Activated gamma-delta T cell (primary cell): Measurements from ENCODE around the gene IMMP1L.

ENCODE experiments used
- DNase-seq: peaks from one replicate; lab custom pipeline; 2025; lab: John Stamatoyannopoulos, UW

IMMP1L gene

GRCh38 chr11:31474083-31474482, 35.3 kb downstream of the IMMP1L start:
- DNase-seq: no peak

DNA sequence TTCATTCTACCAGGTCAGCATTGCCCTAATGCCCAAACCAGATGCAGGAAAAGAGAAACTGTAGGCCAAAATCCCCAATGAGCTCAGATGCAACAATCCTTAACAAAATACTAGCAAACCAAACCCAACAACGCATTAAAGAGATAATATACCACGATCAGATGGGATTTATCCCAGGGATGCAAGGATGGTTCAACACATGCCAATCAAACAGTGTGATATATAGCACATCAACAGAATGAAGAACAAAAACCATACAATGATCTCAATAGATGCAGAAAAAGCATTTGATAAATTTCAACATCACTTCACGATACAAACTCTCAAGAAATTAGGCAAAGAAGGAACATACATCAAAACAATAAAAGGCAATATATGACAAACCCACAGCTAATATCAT, 45.0 kb downstream of the IMMP1L start:
- DNase-seq: no peak

GRCh38 chr11:31455177-31455576, 54.2 kb downstream of the IMMP1L start:
- DNase-seq: no peak

DNA sequence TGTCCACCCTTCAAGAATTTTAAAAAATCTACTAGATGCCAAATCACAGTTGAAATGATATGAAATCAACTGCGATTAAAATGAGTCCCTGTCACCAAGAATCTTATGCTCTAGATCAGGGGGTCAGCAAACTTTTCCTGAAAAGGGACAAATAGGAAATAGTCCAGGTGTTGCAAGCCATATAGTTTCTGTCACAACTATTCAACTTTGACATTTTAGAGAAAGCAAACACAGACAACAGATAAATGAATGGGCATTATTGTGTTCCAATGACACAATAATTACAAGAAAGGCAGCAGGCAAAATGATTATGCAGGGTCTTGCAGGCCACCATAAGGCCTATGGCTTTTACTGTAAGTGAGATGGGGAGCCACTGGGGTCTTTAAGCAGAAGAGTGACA, 58.6 kb downstream of the IMMP1L start:
- DNase-seq: no peak

GRCh38 chr11:31449040-31449439, 60.4 kb downstream of the IMMP1L start:
- DNase-seq: no peak

- no peak for DNase-seq
Measured at GRCh38 chr11:31445621-31446020, 63.8 kb downstream of the IMMP1L start.

- no peak for DNase-seq
Measured at GRCh38 chr11:31443802-31444201, 65.6 kb downstream of the IMMP1L start.

GRCh38 chr11:31442086-31442485, 67.3 kb downstream of the IMMP1L start:
- DNase-seq: no peak

- no peak for DNase-seq
Measured at GRCh38 chr11:31441296-31441695, 68.1 kb downstream of the IMMP1L start.

GRCh38 chr11:31437742-31438435, 71.5 kb downstream of the IMMP1L start:
- DNase-seq: no peak

GRCh38 chr11:31433851-31434250, 75.6 kb downstream of the IMMP1L start:
- no peak for DNase-seq

DNA sequence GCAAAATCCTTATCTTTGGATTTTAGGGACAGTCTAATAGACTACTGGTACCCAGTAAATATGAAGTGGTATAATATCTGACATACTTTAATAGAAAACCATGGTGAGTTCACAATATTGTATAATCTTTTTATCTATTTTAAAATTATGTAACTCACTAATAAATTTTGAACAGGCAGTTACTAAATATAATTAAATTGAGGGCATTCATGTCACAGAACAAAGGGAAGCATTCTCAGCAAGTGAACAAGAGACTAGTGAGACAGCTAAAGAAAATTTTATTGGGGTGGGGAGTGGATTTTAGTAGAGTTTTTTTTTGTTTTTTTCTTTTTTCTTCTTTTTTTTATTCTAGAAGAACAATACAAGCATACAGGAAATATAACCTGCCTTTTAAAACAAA, 84.8 kb downstream of the IMMP1L start:
- no peak for DNase-seq

GRCh38 chr11:31422703-31423102, 86.7 kb downstream of the IMMP1L start:
- no peak for DNase-seq

DNA sequence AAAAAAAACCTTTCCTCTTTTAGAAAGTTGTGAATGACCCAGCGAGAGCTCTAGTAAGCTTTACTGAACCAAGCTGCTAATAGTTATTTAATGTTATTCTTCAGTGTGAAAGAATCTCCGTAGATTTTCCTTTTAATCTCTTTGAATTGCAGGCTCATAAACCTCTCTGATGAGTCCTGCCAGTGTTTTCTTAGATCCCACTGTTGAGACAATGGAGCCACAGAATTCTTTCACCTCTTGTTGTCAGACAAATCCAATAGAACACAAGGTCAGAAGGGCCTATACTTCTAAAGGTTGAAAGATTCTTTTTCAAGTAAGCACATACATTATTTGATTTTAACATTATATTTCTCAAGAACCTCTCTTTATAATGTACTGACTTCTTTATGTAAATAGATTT, 87.6 kb downstream of the IMMP1L start:
- no peak for DNase-seq

DNA sequence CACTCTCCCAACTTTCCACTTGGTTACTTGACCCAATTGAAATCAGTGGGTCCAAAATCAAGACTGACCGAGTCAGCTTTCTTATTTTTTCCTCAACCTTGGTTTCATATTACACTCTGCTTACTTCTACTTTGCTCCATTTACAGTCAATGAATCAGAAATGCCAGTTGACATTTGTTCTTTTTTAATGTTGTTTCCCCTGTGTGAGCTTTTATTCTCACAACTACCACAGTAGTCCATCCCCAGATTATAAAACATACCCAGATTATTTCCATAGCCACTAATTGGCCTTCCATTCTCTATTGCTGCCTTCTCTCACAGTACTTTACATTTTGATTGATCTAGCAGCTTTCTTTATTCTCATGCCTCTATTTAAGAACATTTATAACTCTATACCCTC, 89.8 kb downstream of the IMMP1L start:
- DNase-seq: no peak

- no peak for DNase-seq
Measured at GRCh38 chr11:31419138-31419537, 90.3 kb downstream of the IMMP1L start.

DNA sequence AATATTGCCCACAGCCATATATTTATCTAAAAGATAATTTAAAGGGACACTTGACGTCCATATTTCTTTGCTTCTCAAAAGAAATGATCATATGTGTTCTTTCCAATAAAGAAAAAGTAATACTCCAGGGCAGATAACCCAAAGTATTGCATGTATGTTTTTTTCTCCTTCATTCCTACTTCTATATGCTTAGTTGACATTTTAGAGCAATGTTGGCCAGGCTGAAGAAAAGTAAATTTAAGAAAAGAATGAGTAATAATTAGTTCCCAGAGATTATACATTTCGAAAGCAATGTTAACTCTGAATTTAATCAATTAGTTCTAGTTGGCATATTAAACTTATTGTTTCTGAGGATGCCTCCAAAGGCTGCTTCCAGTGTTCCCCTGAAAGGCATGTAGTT, 91.6 kb downstream of the IMMP1L start:
- DNase-seq: no peak

DNA sequence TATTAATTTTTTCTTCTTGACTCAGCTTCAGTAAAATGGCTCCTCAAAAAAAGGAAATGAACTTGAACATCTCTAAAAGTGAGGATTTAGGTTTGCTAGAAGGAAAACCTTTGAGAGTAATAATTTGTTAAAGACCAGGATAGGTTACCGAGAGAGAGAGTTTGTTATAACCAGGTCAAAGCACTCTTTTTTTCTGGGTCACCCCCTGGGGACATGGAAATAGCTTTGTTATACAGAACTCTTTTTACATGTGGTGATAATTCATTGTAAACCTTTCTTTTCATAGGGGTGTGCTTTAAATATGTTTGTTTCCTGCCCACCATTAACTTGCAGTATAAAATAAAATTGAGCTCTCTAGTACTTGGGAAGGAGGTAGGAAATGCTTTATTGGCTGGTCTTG, 92.1 kb downstream of the IMMP1L start:
- DNase-seq: no peak

GRCh38 chr11:31415435-31415834, 94.0 kb downstream of the IMMP1L start:
- no peak for DNase-seq

- no peak for DNase-seq
Measured at GRCh38 chr11:31414338-31414737, 95.1 kb downstream of the IMMP1L start.

GRCh38 chr11:31412946-31413345, 96.5 kb downstream of the IMMP1L start:
- no peak for DNase-seq

DNA sequence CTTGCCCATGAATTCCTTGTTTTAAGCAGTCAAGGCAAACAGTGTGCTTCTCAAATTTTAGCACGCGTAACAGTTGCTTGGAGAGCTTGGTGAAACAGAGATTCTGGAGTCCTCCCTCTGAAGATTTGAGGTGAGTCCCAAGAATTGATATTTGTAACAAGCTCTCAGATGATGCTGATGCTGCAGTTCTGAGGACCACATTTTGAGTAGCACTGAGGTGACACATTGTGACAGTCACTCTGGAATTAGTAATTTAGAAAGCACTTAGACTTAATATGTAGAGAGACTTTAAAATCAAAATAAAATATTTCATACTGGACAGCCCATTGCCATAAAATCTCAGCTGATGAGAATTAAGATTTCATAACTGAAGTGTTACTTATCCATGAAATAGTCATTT, 101.2 kb downstream of the IMMP1L start:
- DNase-seq: no peak

DNA sequence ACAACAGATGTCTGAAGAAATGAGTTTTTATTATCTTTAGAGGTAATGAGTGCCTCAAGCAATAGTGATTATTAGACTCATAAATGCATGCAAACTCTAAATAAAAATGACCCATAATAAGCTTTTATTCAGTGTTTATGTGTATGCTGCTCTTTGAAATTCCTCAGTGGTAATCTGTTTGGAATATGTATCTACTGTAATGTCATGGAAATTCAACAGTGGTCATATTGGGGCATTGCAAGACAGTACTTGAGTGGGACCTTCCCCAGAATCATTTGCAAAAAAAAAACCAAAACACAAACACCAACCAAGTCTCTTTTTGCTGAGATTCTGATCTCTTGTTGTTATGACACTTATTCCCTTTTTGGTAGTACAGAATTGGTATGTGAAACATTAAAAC, 104.8 kb downstream of the IMMP1L start:
- no peak for DNase-seq

GRCh38 chr11:31397239-31397834, 112.1 kb downstream of the IMMP1L start:
- no peak for DNase-seq
